AG04450 (cell line): ENCODE results near the gene PRRX1. TPM values are rescaled to one million over a fixed set of nuclear protein-coding genes. Genes with fewer than 3 reads are reported as not detected.

Source experiments
- CTCF ChIA-PET: fragments of 300-600, 350-600 bp; formaldehyde crosslinking; extraction: SDS; loops from one replicate; lab custom pipeline; 2022; ENCODE audit warnings: antibody characterized with exemption, inconsistent platforms; lab: Charles Lee
- POLR2A ChIA-PET: fragments of 350-600 bp; formaldehyde crosslinking; extraction: SDS; loops from one replicate; lab custom pipeline; 2021; ENCODE audit warnings: antibody characterized with exemption, inconsistent platforms; lab: Yijun Ruan, JAX
- DNase-seq: peaks from one replicate; pipeline ENCODE4 v3.0.0-alpha.2; 2011; ENCODE audit warnings: low read depth, low spot score
- H3K27ac ChIP-seq: one replicate; pipeline ENCODE4 v1.5.1; 2012; ENCODE audit warnings: low read depth, low read length, control low read depth
- H3K27me3 ChIP-seq: one replicate; pipeline ENCODE4 v1.6.0; 2012; ENCODE audit warnings: low read length; ENCODE audit not compliant: control insufficient read depth, insufficient read depth
- H3K4me3 ChIP-seq: 2 replicates; pipeline ENCODE4 v1.5.1; 2011; ENCODE audit warnings: mild to moderate bottlenecking, low read depth, low read length, control low read depth
- H3K9me3 ChIP-seq: 2 replicates; pipeline ENCODE4 v1.5.1; 2012; ENCODE audit warnings: low read length; ENCODE audit not compliant: control insufficient read depth, insufficient read depth
- polyA plus RNA-seq: library from polyadenylated mRNA; depleted of rRNA; stranded (reverse); fragments of >200 nt; gene quantifications from 2 replicates; pipeline ENCODE4 v1.2.3, GENCODE V29; 2011
- TF ChIP-seq, protein P1 (sequence below): IDR thresholded peaks from 2 replicates; pipeline ENCODE4 v1.5.1; 2011; ENCODE audit warnings: low read depth, low read length, control low read depth, inconsistent platforms

PRRX1 gene
- polyA plus RNA-seq, 1 experiment, result 107 TPM

DNA sequence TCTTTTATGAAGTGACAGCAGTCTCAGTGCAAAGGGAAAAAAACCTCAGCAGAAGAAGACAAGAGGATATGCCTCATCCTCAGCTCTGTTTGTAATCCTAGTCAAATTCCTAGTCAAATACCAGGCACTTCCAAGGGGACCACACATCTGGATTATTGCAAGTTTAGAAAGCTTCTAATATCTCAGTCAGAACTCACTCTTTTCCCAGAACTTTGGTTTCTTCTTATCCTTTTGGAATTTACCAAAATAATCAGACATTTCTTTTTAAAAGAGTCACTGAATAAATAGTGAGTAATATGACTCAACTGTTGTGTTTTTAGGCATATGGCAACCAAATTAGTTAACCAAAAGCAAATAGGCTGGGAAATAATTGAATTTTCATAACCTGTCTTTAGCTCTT, 47.8 kb downstream of the PRRX1 start:
- ChIA-PET CTCF (no interaction called here), POLR2A (interaction anchor here (0.5 kb wide), 1 partner anchor 114 kb away, joined by 3 read pairs; no protein-coding TSS in a partner anchor)
- DNase-seq, result peak; percentile 70
- Histone ChIP-seq H3K4me3 (no peak overlapping the region), H3K9me3 (peaks cover 2% of the 10 kb centered on the region; the same call in 1 of the 2 replicates), H3K27me3 (no peaks in the 10 kb centered on the region), H3K27ac (no peak overlapping the region)
- TF ChIP-seq, protein P1, sequence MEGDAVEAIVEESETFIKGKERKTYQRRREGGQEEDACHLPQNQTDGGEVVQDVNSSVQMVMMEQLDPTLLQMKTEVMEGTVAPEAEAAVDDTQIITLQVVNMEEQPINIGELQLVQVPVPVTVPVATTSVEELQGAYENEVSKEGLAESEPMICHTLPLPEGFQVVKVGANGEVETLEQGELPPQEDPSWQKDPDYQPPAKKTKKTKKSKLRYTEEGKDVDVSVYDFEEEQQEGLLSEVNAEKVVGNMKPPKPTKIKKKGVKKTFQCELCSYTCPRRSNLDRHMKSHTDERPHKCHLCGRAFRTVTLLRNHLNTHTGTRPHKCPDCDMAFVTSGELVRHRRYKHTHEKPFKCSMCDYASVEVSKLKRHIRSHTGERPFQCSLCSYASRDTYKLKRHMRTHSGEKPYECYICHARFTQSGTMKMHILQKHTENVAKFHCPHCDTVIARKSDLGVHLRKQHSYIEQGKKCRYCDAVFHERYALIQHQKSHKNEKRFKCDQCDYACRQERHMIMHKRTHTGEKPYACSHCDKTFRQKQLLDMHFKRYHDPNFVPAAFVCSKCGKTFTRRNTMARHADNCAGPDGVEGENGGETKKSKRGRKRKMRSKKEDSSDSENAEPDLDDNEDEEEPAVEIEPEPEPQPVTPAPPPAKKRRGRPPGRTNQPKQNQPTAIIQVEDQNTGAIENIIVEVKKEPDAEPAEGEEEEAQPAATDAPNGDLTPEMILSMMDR, result no peak

DNA sequence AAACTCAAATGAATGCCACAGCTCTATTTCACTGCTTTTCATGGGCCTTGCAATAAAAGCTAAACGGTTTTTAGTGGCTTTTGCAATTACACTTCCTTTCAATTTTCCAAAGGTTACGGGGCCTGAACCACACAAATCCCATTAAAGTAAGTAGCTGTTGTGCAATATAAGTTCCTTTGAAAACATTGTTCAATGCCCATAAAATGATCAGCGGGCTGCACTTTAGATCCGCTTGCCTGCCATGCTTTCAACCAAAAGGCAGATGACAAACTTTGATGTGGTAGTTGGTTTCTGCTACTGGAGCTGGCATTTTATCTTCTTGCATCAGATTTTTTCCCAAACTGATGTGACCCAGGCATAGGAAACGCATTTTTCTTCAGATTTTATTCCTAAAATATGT, 50.2 kb downstream of the PRRX1 start:
- Histone ChIP-seq H3K27ac (no peak overlapping the region), H3K4me3 (no peak overlapping the region), H3K9me3 (peaks cover 2% of the 10 kb centered on the region; the same call in 1 of the 2 replicates), H3K27me3 (no peaks in the 10 kb centered on the region)
- ChIA-PET CTCF (interaction anchor here (0.6 kb wide), 1 partner anchor 599 kb away, joined by 3 read pairs; no protein-coding TSS in a partner anchor), POLR2A (no interaction called here)
- TF ChIP-seq, protein P1, result no peak
- no peak for DNase-seq

DNA sequence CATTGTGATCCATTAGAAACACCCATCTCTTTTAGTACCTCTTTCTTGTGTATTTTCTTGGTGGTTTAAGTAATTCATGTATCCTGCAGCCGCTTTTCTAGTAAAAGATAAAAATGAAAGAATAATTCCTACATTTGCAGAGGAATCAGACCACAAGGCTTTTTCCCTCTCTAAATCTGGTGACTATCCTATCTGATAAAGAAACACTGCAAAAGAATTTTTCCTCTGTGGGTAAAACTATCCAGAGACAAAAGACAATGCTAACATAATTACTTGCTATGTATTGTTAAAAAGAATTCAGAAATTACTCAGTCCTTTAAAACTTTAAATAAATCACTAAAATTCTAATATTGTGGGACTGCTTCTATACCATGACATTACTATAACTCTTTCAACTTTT, 51.0 kb downstream of the PRRX1 start:
- DNase-seq, result no peak
- TF ChIP-seq, protein P1, result no peak
- H3K9me3 ChIP-seq, result peaks cover 2% of the 10 kb centered on the region; the same call in 1 of the 2 replicates
- no peaks in the 10 kb centered on the region for H3K27me3 ChIP-seq
- no peak overlapping the region for H3K27ac ChIP-seq
- POLR2A ChIA-PET, result no interaction called here
- CTCF ChIA-PET, result no interaction called here
- H3K4me3 ChIP-seq, result no peak overlapping the region

DNA sequence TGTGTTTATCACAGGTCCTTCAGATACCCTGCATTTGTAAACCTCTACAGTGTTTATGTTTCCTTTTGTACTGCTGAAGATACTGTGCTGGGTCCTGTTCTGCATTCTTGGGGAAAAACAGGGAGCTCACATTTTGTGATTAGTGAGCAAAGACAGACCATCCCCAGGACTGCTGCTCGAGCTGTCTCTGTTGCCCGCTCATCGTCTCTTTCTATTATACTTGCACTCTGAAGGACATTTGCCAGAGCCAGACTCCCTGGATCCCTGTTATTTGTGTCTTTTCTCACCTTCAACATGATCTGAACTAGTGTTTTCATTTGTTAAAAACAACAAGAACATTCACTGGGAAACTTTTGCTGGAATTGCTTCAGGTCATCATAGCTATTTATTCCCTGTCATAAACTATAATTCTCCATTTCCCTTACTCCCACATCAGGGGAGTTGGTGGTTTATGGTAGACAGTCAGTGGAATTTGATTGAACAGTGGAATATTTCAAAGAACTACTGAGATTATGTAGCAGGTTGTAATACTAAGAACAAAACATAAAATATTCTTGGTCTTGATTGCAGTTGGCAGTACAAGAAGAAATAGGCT, 53.0 kb downstream of the PRRX1 start:
- no peak for DNase-seq
- TF ChIP-seq, protein P1, result no peak
- Histone ChIP-seq H3K27ac (no peak overlapping the region), H3K4me3 (no peak overlapping the region), H3K9me3 (no peaks in the 10 kb centered on the region), H3K27me3 (no peaks in the 10 kb centered on the region)
- ChIA-PET CTCF (interaction anchor here (1.0 kb wide), 2 partner anchors 12 to 908 kb away, joined by 3 read pairs; no protein-coding TSS in a partner anchor), POLR2A (no interaction called here)

DNA sequence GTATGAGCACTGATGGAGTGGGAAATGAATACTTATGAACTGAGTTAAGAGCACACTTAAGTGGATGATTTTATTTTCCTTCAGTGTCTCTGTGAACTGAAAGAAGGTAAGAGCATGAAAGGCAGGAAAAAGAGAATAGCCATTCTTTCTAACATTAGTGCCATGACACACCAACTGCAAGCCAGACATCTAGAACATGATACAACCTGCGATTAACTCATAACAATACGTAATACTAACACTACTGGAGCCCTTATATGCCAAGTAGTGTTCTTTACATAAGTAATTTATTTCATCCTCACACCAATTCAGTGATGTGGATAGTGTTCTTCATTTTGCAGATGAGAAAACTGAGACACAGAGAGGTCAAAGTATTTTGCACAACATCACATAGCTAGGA, 56.7 kb downstream of the PRRX1 start:
- CTCF ChIA-PET, result no interaction called here
- DNase-seq, result no peak
- no peaks in the 10 kb centered on the region for H3K9me3 ChIP-seq

More for the DNA sequence above, 56.7 kb downstream of the PRRX1 start:
- TF ChIP-seq, protein P1, result no peak
- POLR2A ChIA-PET, result no interaction called here
- no peak overlapping the region for H3K4me3 ChIP-seq
- no peaks in the 10 kb centered on the region for H3K27me3 ChIP-seq
- H3K27ac ChIP-seq, result no peak overlapping the region
